GM13976 (cell line): ENCODE results near the gene ZFHX3.

Experiments
- DNase-seq: peaks from one replicate; pipeline ENCODE4 v3.0.0; 2012; ENCODE audit warnings: low spot score
- CTCF ChIP-seq: IDR thresholded peaks from 2 replicates; pipeline ENCODE4 v1.5.1; 2012; ENCODE audit warnings: borderline replicate concordance, mild to moderate bottlenecking; ENCODE audit not compliant: insufficient read depth; ENCODE audit errors: extremely low read depth, missing control alignments, control extremely low read depth
- in situ Hi-C: fragments of 300-500 bp; cut with MboI; formaldehyde crosslinking; loops from one replicate; pipeline ENCODE4 v1.12.0; 2022; ENCODE audit warnings: low sequenced_read_pairs, mixed read lengths, inconsistent platforms; ENCODE audit not compliant: unreplicated experiment

The ZFHX3 gene

GRCh38 chr16:72798264-72798663, 249.7 kb downstream of the ZFHX3 start:
- TF ChIP-seq CTCF: no peak
- in situ Hi-C loops: no loop called here
- DNase-seq: no peak

- in situ Hi-C loops: no loop called here
- TF ChIP-seq CTCF: no peak
- no peak for DNase-seq
These were observed 250.3 kb downstream of the ZFHX3 start for GRCh38 chr16:72797621-72798020.

- DNase-seq: no peak
- no peak for TF ChIP-seq CTCF
- in situ Hi-C loops: no loop called here
These were observed 251.7 kb downstream of the ZFHX3 start for GRCh38 chr16:72796222-72796621.

GRCh38 chr16:72794986-72795385, 252.9 kb downstream of the ZFHX3 start:
- in situ Hi-C loops: no loop called here
- peak; percentile 18 for DNase-seq
- no peak for TF ChIP-seq CTCF

- in situ Hi-C loops: no loop called here
- no peak for TF ChIP-seq CTCF
- no peak for DNase-seq
These were observed 253.6 kb downstream of the ZFHX3 start for GRCh38 chr16:72794319-72794718.

- in situ Hi-C loops: no loop called here
- no peak for TF ChIP-seq CTCF
- no peak for DNase-seq
These were observed 254.2 kb downstream of the ZFHX3 start for GRCh38 chr16:72793716-72794115.

GRCh38 chr16:72793017-72793416, 254.9 kb downstream of the ZFHX3 start:
- in situ Hi-C loops: no loop called here
- TF ChIP-seq CTCF: no peak
- DNase-seq: no peak
